Esophagus muscularis mucosa (tissue), 4 donors: ENCODE measurements around the gene AKR1C3. TPM values are rescaled to one million over a fixed set of nuclear protein-coding genes. Genes with fewer than 3 reads are reported as not detected.

Experiments
- DNase-seq: peaks from one replicate; pipeline ENCODE4 v3.0.0-alpha.2; 2017; ENCODE audit errors: extremely low spot score
- H3K27ac ChIP-seq, 4 donors: fragments of 200-600 bp; sonication (generic); replicated peaks in 1 of 4; 1 replicate in 3 of 4; 2 replicates in 1 of 4; pipeline ENCODE4 v1.5.1; 2016 to 2019; ENCODE audit warnings: mild to moderate bottlenecking in 1 of 4
- H3K27me3 ChIP-seq, 4 donors: fragments of 200-600 bp; sonication (generic); one replicate each; pipeline versions ENCODE4 v1.5.1 to v1.6.0; 2016 to 2019
- H3K36me3 ChIP-seq, 4 donors: fragments of 200-600 bp; sonication (generic); one replicate each; pipeline ENCODE4 v1.5.1; 2016 to 2019
- H3K4me1 ChIP-seq, 4 donors: fragments of 200-600 bp; sonication (generic); one replicate each; pipeline ENCODE4 v1.5.1; 2016 to 2019
- H3K4me3 ChIP-seq, 4 donors: fragments of 200-600 bp; sonication (generic); 1 replicate in 2 of 4; 2 replicates in 2 of 4; pipeline ENCODE4 v1.5.1; 2016 to 2019; ENCODE audit warnings: mild to moderate bottlenecking in 4 of 4, moderate library complexity in 1 of 4
- H3K9me3 ChIP-seq, 4 donors: fragments of 200-600 bp; sonication (generic); 1 replicate in 3 of 4; 2 replicates in 1 of 4; pipeline ENCODE4 v1.5.1; 2016 to 2019
- CTCF ChIP-seq, 3 experiments: fragments of 200-600 bp in 2 of 3; fragments of 450-650 bp in 1 of 3; sonication (generic) in 2 of 3; IDR thresholded peaks; one replicate each; pipeline ENCODE4 v1.5.1; 2017 to 2019; ENCODE audit warnings: antibody characterized with exemption in 3 of 3, mild to moderate bottlenecking in 2 of 3, moderate library complexity in 1 of 3
- EP300 ChIP-seq: sonication (generic); formaldehyde crosslinking; IDR thresholded peaks from one replicate; pipeline ENCODE4 v1.6.1; 2017; ENCODE audit warnings: antibody characterized with exemption
- POLR2A ChIP-seq: fragments of 450-650 bp; IDR thresholded peaks from one replicate; pipeline ENCODE4 v1.6.1; 2017; ENCODE audit warnings: antibody characterized with exemption, moderate library complexity, mild to moderate bottlenecking, low read depth
- POLR2AphosphoS5 ChIP-seq, 2 donors: sonication (generic); formaldehyde crosslinking; IDR thresholded peaks; one replicate each; pipeline ENCODE4 v1.6.1; 2017; ENCODE audit warnings: antibody characterized with exemption in 2 of 2
- WGBS: methylation state at CpG from one replicate; pipeline ENCODE4 v1.1.5; 2018; 5-methylcytosine and 5-hydroxymethylcytosine counted together
- intact Hi-C: fragments of 100-400 bp; cut with DNase I; formaldehyde crosslinking; loops from one replicate; pipeline ENCODE4 v1.15.1; 2023
- total RNA-seq, 4 donors: library from RNA; depleted of rRNA; stranded (reverse); fragments of >200 nt; gene quantifications; one replicate each; pipeline versions ENCODE4 v1.1.0 to v1.2.1, GENCODE V29; 2016

AKR1C3 gene
- total RNA-seq, 4 donors from 2014 or later = 12.1 to 29.7 (median 19.3) TPM

GRCh38 chr10:5146920-5147254, 52.7 kb downstream of the AKR1C3 start:
- no peaks in the 10 kb centered on the region for H3K4me1 ChIP-seq
- no peak overlapping the region for H3K4me3 ChIP-seq
- TF ChIP-seq CTCF (IDR thresholded peaks at IDR 0.05) = no peak
- TF ChIP-seq POLR2AphosphoS5 (IDR thresholded peaks at IDR 0.05) = no peak
- TF ChIP-seq POLR2A = no peak
- no peak for TF ChIP-seq EP300
- peaks cover 0 to 11% (median 0%) of the 10 kb centered on the region in 4 donors for H3K9me3 ChIP-seq
- no peak for DNase-seq
- H3K36me3 ChIP-seq = no peaks in the 10 kb centered on the region
- H3K27me3 ChIP-seq = no peaks in the 10 kb centered on the region
- H3K27ac ChIP-seq = no peak overlapping the region
- intact Hi-C loops = no loop called here
- WGBS = 95% methylated on average over 5 of the region's 5 CpGs

GRCh38 chr10:5147255-5147980, 53.2 kb downstream of the AKR1C3 start:
- H3K27me3 ChIP-seq = no peaks in the 10 kb centered on the region
- TF ChIP-seq POLR2AphosphoS5 (IDR thresholded peaks at IDR 0.05) = no peak
- no peak for TF ChIP-seq EP300
- TF ChIP-seq CTCF (IDR thresholded peaks at IDR 0.05) = no peak
- TF ChIP-seq POLR2A = no peak
- no peaks in the 10 kb centered on the region for H3K36me3 ChIP-seq
- peaks cover 0 to 11% (median 0%) of the 10 kb centered on the region in 4 donors for H3K9me3 ChIP-seq
- WGBS = 82% methylated on average over 5 of the region's 5 CpGs
- no peak overlapping the region for H3K27ac ChIP-seq
- H3K4me3 ChIP-seq = no peak overlapping the region
- H3K4me1 ChIP-seq = no peaks in the 10 kb centered on the region
- intact Hi-C loops = no loop called here
- no peak for DNase-seq

DNA sequence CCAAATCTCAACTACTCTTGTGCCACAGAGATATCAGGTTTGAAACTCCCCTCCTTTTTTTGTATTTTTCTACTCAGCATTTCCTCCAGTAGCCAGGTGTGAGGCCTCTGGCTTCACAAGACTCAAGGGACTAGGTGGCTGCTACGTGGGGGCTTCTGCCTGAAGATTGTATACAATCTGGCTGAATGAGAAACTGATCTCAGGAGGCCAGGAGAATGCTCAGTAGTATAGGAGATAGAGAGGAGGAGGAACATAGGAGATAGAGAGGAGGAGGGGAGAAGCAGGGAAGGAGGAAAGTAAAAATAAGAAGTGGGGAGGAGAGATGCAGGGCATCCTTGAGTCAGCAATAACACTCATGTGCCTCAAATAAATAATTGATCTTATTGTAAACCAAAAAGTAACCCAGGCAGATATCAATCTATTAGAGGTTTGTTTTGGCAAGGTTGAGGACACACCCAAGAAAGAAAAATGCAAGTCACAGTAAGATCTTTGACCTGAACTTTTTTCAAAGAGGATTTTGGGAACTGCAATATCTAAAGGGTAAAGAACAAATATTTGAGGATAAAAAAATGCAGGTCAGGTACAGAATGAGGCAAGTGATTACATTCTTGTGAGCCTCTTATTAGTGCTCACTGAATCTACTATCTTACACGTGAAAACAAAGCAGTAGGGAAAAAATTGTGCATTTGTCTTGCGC, 53.9 kb downstream of the AKR1C3 start:
- DNase-seq = no peak
- Histone ChIP-seq H3K27me3 (no peaks in the 10 kb centered on the region), H3K36me3 (no peaks in the 10 kb centered on the region), H3K4me3 (no peak overlapping the region), H3K4me1 (no peaks in the 10 kb centered on the region), H3K27ac (no peak overlapping the region), H3K9me3 (peaks cover 0 to 11% (median 0%) of the 10 kb centered on the region in 4 donors)
- TF ChIP-seq EP300 (no peak), CTCF (IDR thresholded peaks at IDR 0.05) (no peak), POLR2A (no peak), POLR2AphosphoS5 (IDR thresholded peaks at IDR 0.05) (no peak)
- 47% methylated on average over 3 of the region's 3 CpGs for WGBS
- intact Hi-C loops = no loop called here

DNA sequence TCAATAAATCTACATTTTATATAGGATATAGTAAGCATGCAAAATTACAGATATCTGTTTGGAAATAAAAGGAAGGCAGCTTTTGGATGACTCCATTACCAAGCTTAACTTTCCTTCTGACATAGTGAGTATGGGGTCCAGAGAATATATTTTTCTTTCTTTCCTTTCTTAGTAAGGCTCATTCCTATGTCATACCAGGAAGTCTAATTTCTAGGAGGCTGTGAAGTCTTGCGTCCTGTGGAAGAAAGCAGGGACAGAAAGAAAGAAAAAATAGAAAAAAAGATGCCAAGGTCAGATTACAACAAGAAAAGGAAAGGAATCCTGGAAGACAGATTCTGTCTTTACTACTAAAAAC, 54.4 kb downstream of the AKR1C3 start:
- Histone ChIP-seq H3K4me1 (no peaks in the 10 kb centered on the region), H3K27ac (no peak overlapping the region), H3K27me3 (no peaks in the 10 kb centered on the region), H3K36me3 (no peaks in the 10 kb centered on the region), H3K4me3 (no peak overlapping the region), H3K9me3 (peaks cover 0 to 11% (median 0%) of the 10 kb centered on the region in 4 donors)
- intact Hi-C loops = no loop called here
- WGBS = 55% methylated on average over 1 of the region's 1 CpG
- TF ChIP-seq EP300 (no peak), CTCF (IDR thresholded peaks at IDR 0.05) (no peak), POLR2AphosphoS5 (IDR thresholded peaks at IDR 0.05) (no peak), POLR2A (no peak)
- DNase-seq = no peak
